WTC11 (cell line): ENCODE data around the gene TMEM151B.
A peak's percentile ranks its signal among the peaks of the same experiment; 100 is the strongest.

Source experiments
- NFATC4 ChIP-seq: fragments of 250-450 bp; sonication (Bioruptor Pico); IDR thresholded peaks from 2 replicates; pipeline ENCODE4 v1.9.0; 2021; ENCODE audit warnings: mild to moderate bottlenecking
- SP1 ChIP-seq: sonication (generic); formaldehyde crosslinking; conservative IDR thresholded peaks from 2 replicates; pipeline ENCODE4 v1.8.1; 2022; ENCODE audit warnings: missing genetic modification reagents
- TEAD1 ChIP-seq: sonication (generic); formaldehyde crosslinking; IDR thresholded peaks from 2 replicates; pipeline ENCODE4 v1.8.0; 2022; ENCODE audit warnings: mild to moderate bottlenecking, missing genetic modification reagents
- TF ChIP-seq, protein P1 (sequence below): fragments of 200-600 bp; IDR thresholded peaks from 2 replicates; pipeline ENCODE4 v1.8.0; 2022; ENCODE audit warnings: antibody characterized with exemption
- TF ChIP-seq, protein P2 (sequence below): sonication (generic); formaldehyde crosslinking; IDR thresholded peaks from 2 replicates; pipeline ENCODE4 v1.8.1; 2023; ENCODE audit warnings: mild to moderate bottlenecking, missing genetic modification reagents
- TF ChIP-seq, protein P3 (sequence below): sonication (generic); formaldehyde crosslinking; conservative IDR thresholded peaks from 2 replicates; pipeline ENCODE4 v1.8.1; 2022; ENCODE audit warnings: mild to moderate bottlenecking, missing genetic modification reagents

GRCh38 chr6:44221961-44222335 lies 48.3 kb upstream of the TMEM151B start:
- TF ChIP-seq, protein P1, sequence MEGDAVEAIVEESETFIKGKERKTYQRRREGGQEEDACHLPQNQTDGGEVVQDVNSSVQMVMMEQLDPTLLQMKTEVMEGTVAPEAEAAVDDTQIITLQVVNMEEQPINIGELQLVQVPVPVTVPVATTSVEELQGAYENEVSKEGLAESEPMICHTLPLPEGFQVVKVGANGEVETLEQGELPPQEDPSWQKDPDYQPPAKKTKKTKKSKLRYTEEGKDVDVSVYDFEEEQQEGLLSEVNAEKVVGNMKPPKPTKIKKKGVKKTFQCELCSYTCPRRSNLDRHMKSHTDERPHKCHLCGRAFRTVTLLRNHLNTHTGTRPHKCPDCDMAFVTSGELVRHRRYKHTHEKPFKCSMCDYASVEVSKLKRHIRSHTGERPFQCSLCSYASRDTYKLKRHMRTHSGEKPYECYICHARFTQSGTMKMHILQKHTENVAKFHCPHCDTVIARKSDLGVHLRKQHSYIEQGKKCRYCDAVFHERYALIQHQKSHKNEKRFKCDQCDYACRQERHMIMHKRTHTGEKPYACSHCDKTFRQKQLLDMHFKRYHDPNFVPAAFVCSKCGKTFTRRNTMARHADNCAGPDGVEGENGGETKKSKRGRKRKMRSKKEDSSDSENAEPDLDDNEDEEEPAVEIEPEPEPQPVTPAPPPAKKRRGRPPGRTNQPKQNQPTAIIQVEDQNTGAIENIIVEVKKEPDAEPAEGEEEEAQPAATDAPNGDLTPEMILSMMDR, result 0 out of 2 replicates have a peak, but pooled peaks have one; percentile 6
- no peak for TF ChIP-seq TEAD1 (CRISPR knock-in tag)
- TF ChIP-seq NFATC4 (CRISPR knock-in tag), result no peak
- TF ChIP-seq, protein P2, sequence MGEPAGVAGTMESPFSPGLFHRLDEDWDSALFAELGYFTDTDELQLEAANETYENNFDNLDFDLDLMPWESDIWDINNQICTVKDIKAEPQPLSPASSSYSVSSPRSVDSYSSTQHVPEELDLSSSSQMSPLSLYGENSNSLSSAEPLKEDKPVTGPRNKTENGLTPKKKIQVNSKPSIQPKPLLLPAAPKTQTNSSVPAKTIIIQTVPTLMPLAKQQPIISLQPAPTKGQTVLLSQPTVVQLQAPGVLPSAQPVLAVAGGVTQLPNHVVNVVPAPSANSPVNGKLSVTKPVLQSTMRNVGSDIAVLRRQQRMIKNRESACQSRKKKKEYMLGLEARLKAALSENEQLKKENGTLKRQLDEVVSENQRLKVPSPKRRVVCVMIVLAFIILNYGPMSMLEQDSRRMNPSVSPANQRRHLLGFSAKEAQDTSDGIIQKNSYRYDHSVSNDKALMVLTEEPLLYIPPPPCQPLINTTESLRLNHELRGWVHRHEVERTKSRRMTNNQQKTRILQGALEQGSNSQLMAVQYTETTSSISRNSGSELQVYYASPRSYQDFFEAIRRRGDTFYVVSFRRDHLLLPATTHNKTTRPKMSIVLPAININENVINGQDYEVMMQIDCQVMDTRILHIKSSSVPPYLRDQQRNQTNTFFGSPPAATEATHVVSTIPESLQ (CRISPR knock-in tag), result no peak
- TF ChIP-seq SP1 (CRISPR knock-in tag), result no peak
- TF ChIP-seq, protein P3, sequence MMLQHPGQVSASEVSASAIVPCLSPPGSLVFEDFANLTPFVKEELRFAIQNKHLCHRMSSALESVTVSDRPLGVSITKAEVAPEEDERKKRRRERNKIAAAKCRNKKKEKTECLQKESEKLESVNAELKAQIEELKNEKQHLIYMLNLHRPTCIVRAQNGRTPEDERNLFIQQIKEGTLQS (CRISPR knock-in tag), result no peak
